Activated CD4-positive, alpha-beta T cell treated with anti-CD3 and anti-CD28 coated beads for 48 hours (primary cell): ENCODE measurements around the gene SLC37A1.

Experiments used
- DNase-seq: peaks from one replicate; pipeline ENCODE4 v3.0.0-alpha.2; 2020

SLC37A1 gene

DNA sequence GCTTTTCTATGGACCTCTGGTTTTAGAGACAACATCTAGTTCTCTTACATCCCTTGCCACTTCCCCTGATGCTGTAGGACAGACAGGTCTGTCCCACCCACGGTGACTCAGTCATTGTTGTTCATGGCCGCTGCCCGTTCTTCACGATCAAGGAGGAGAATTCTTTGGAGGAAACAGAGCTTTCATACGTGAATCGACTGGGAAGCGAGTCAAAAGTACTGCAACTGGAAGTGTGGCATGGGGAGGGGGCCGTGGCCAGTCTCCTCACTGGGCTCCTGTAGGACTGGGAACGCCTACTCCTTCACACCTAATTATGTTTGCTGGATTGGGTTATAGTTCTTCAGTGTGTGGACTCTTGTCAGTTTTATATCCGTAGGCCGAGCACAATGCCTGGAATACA, 4.4 kb upstream of the SLC37A1 start:
- DNase-seq, result no peak

DNA sequence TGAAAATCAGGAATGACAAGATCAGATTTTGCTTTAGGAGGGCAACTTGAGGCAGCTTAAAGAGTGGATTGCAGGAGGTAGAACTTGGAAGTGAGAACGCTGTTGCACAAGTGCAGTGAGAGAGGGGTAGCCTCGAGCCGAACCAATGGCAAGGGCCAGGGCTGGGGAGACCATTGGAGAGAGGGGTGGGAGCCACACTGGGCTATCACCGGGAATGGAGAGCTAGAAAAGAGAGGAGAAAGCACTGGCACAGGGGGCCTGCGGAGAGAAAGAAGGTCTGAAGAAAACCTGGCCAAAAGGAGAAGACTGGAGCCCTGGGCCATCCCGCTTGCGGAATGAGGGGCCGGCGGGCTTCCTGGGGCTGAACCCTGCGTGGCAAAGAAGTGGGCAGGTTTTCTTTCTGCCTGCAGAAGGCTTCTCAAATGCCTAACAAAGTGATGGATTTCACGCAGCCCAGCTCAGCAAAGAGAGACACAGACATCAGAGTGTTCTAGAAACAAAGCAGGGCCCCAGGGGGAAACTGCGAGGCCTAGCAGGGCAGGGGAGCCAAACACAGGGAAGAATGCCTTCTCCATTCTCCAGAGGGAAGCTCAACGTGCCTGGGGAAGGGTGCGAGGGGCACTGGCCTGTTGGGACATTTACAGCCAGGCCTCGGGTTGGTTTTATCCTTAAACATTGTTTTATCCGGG, 1.2 kb upstream of the SLC37A1 start:
- DNase-seq, result no peak

DNA sequence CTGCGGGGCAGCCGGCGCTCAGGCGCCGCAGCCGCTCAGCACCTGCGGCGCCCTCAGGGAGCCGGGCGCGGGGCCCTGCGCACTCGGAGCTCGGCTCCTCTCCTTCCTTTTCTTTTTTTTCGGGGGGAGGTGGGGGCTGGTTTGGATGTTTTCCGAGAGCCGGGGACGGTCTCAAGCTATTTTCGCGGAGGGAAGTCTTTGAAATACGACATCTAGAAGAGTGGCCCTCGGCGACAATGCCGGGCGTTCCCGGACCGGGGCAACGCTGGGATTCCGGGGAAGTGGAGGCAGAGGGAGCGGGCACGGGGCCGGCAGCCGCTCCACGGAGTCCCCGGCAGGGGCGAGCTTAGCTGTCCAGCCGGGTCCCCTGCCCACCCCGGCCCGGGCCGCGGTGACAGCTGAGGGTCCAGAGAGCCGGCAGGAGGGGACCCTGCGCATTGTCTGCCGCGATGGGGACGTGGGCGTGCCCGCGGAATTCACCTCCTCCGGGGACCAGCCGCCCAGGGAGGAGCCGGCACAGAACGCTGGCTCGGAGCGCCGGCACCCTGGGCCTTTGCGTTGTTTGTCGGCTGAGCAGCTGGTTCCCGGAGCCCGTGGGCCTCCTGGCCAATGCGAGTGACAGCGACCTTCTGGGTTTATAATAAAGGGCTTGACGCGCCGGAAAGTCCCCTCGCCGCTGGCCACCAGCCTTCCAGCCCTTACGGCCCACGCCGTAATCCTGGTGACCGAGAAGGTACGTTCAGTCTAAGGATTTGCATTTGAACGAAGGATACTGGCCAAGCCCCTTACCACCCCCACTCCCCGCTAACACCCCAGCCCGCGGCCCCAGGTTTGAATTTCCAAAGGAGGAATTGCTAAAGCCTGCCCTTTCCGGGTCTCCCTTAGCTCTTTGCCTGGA, 582 bp downstream of the SLC37A1 start:
- peak; percentile 74 for DNase-seq

DNA sequence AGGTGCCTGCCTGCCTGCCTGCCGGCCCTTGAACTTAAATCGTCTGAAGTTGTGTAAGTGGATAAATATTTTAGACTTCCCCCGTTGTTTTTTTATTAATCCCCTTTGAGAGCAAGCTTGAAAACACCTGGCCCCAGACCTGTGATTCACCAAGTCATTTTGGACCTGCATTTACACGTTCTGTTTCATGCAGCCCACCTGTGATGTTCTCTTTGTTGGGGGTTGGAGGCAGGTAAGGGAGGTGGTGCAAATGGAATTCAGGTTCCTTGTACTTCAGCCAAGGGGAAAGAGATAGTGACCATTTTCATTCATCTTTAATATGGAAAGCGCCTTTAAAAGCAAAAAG, 1.2 kb downstream of the SLC37A1 start:
- no peak for DNase-seq

DNA sequence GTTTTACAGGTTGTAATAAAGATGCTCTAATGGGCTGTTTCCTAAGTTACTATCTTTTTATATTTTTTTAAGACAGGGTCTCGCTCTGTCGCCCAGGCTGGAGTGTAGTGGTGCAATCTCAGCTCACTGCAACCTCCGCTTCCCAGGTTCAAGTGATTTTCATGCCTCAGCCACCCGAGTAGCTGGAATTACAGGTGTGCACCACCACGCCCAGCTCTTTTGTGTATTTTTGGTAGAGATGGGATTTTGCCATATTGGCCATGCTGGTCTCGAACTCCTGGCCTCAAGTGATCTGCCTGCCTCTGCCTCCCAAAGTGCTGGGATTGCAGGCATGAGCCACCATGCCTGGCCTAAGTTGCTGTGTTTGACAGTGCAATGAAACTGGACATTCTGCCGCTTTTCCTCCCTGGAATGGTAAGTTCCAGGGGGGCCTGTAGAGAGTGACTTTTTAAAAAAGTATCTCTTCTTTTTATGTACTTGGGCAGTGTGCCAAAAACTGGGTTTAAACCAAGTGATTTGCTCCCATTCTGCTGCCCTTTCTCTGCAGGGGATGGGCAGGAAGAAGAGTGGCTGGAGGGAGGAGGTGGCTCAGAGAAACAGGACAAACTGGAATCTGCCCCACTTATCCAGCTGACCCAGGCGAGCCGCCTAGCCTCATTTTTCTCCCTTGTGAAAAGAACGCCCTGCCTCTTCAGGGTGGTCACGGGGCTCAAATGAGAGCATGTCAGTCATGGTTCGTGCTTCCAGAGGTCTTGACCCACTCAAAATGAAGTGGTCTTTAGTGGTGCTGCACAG, 2.3 kb downstream of the SLC37A1 start:
- no peak for DNase-seq

DNA sequence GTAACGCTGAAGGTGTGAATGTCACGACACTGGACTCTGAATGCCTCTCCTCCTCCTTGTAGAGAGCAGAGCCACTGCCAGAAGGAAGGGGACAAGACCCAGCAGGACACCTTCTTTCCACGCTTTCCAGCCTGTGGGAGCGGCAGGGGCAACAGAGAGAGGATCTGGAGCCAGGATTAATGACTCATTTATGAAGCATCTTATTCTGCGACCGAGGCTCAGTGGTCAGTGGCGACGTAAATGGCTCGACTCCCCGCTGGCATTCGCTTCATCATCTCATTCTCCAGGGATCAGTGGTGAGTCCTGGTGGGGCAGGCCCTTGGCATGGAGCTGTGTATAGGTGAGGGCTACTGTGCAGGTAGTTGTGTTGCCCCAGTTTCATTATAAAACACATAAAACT, 4.6 kb downstream of the SLC37A1 start:
- DNase-seq, result no peak

DNA sequence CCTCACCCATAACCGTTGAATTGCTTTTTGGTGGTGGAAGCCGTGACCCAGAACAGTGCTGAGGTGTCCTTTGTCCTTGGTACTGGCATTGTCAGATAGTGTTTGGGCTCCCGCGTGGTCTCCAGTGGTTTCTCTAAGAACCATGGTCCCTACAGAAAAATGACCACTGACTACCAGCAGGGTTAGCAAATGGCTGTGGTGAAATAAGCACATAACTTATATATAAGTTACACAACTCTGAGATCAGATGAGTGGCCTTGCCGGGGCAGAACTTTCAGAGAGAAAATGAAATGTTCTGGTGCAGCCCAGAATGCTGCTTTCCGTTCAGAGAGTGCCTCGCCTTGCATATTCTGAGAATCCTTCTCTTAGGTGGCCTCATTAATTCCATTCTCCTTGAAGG, 5.0 kb downstream of the SLC37A1 start:
- DNase-seq, result no peak

DNA sequence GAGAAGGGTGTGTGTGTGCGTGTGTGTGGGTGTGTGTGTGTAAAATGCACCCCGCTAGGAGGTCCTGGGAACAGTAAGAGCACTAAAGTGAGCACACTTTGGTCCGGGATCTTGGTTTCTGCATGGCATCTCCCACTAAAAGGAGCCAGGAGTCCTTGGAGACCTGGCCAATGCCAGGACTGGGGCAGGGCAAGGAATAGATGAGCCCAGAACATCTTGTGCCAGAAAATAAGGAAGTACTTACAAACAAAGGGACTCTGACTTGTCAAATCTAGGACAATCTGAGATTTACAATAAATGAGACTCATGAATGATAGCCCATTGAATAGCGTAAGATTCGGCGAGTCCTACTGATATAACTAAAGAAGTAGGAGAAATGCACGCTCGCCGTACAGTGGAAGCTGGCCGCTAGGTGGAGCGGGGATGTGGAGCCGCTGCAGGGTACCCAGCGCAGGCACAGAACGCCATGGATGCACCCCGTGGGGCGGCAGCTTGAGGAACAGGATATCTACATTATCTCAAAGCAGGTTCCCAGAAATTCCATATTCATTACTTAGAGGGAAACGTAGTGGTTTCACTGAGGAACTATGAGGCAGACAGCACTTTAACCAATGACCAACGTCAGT, 7.1 kb downstream of the SLC37A1 start:
- DNase-seq, result no peak

DNA sequence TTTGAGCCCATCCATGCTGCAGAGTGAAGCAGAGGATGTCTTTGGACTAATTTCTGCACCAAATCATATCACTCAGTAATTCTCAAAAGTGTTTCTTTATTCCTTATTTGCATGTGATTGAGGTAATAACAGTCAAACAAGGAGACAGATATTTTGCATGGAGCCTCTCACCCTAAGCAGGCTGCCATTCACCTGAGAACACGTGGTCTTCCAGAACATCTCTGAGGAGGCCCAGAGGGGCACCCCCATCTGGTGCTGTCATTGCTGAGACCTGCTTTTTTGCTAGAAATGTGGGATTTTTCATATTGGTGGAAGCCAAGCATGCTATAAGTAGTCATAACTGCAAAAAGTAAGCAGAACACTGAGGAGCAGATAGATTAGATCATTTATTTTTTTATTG, 7.7 kb downstream of the SLC37A1 start:
- DNase-seq, result no peak

DNA sequence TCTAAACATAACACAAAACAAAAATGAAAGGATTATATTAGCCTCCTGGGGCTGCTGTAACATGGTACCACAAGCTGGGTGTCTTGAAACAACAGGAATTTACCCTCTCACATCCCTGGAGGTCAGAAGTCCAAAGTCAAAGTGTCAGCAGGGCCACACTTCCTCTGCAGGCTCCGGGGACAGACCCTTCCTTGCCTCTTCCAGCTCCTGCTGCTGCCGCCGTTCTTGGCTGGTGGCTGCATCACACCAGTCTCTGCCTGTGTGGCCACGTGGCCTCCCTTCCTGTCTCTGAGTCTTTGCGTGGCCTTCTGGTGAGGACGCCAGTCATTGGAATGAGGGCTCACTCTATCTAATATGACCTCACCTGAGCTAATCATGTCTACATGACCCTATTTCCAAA, 8.2 kb downstream of the SLC37A1 start:
- no peak for DNase-seq

DNA sequence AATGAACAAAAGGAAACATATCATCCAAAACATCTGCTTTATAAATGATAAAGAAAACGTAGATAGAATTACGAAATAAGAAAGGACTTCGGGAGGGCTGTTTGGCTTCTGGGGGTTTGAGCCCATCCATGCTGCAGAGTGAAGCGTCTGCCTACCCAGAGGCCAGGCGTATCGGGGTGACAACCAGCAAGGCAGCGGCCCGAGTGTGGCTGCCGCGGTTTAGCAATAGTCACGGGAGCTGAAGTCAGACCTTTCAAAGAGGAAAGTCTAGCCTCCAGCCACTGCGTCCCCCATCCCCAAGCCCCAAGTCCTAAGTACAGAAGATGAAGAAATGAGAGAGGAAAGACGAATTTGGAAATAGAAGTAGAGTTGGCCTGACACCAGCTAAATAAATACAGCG, 8.6 kb downstream of the SLC37A1 start:
- DNase-seq, result no peak

DNA sequence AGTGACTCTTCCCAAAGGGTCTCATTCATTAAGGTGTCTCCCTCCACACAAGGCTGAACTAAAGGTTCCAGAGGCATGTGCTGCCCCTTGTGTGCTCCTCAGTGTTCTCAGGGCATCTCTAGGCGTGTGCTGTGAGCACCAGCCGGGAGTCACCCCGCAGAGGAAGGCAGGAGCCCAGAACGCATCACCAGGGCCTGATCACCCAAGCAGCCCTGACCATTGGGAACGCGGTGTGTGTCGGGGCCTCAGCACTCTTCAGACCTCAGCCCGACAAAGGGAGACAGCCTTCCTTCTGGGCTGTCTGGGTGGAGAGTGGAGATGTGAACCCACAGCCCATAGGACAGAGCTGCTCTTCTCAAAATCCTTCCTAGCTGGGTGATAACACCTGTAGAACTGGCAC, 9.1 kb downstream of the SLC37A1 start:
- DNase-seq, result no peak

DNA sequence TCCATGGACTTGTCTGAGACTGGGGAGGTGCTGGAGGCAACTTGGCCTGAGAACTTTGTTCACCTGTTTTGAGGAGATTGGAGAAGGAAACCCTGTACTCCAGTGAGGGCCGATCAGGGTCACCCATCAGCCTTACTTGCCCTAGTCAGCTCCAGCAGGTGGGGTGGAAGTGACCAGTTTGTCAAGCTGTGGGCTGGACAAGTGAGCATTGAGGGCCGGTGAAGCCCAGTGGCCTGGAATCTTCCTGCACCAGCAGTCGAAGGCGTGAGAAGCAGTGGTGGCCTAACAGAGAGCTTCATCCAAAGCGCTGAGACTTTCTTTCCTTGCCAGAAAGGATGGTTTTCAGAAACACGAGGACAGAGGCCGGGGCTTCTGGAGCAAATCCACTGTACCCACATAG, 9.6 kb downstream of the SLC37A1 start:
- DNase-seq, result no peak

DNA sequence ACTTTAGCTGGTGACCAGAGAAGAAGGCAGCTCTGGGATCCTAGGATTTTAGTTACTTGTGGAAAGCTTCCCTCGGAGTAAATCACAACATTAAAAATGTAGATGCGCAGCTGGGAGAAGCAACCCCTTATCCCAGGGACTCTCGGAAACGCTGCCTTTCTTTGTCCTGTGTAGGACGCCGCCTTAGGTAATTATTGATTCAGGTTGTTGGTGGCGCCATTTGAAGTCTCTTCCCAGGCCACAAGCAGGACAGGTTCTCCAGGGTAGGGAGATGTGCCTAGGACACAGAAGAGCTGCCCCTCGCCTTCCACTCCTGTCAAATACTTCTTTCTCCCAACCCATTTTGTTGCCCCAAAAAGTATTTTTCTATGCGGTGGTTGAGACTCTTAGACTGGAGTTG, 10.3 kb downstream of the SLC37A1 start:
- no peak for DNase-seq

DNA sequence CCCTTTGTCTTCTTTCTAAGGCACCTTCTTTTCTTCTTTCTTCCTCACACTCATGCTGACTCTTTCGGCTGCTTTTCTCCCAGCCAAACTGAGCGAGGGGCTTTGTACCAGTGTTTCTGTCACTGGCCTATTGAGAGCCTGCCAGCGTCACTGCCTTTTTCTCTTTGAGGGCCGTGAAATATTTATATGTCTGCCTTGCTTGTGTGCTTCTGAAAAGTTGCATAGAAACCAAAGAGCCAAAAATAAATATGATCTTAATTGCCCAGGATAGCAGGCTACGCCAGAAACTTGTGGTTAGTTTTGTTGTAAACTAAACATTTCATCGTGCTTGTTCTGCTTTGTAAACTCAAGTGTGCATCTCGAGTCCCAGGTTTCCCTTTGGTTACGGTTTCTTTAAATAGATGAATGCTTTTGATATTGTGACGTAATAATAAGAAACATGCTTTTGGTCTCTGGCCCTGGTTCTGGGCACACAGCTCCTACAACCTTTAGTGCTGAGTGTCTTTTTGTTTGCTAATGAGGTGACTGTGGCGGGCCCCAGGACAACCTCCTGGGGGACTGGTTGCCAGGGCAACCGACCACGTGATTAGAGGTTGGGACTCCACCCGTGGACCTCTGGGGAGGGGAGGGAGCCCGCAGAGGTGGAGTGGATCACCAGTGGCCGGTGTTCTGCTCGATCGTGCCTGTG, 10.8 kb downstream of the SLC37A1 start:
- peak; percentile 27 for DNase-seq

DNA sequence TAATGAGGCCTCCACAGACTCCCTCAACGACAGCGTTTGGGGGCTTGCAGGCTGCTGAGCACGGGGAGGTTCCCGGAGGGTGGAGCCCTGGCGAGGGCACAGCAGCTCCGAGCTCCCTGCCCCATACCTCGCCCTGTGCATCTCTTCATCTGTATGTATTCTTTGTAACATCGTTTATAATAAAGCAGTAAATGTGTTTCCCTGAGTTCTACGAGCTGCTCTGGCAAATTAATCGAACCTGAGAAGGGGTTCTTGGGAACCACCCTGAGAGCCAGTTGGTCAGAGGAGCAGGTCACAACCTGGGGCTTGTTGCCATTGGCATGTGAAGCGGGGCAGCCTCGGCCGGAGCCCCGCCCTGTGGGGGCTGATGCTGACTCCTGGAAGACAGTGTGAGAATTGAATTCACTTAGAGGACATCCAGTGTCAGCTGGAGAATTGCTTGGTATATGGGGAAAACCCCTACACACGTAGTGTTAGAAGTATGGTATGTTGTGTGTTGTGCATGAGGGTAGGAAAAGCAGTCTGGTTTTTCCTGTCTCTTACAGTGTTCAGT, 11.5 kb downstream of the SLC37A1 start:
- DNase-seq, result no peak

DNA sequence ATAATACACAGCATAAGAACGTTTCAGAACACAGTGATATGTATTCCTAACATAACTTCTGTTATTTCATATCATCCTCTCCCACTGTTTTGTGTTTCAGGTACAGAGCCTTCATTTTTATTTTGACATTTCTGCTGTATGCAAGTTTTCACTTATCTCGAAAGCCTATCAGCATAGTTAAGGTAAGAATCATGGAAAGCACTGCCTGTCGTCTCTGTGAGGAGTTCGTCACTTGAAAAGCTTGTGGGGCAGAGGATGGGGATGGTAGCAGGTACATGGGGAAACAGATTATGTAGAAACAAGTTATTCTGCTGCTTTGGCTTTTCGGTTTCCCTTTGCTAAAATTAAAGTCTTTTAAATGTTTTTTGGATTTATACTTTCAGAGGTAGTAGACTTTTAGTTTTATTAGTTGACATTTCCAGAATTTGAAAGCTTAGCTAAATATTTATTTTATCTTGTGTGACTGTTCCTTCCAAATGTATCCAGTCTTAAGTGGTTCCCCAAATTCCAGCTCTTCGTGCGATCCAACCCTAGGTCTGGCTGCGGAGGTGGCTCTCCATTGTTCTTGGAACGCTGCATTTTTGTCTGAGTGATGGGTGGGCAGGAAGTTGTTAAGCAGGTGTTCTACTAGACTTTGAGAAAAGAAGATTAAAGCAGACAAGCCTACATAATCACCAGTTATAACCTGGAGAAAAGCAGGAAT, 12.2 kb downstream of the SLC37A1 start:
- no peak for DNase-seq

DNA sequence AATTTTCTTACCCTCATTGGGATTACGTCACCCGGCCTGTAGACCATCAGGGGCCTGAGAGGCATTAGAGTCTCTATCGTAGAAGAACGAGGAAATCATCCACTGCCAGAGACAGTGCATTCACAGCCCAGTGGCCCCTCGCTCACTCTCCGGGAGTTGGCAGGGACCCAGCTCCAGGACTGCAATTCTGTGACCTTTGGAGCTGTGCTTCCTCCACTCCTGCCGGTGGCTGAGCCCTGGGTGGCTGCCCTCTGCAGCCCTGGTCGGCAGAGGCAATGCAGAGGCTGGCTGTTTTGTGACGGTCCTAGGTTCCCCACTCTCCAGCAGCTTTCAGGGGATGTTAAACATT, 12.7 kb downstream of the SLC37A1 start:
- no peak for DNase-seq

DNA sequence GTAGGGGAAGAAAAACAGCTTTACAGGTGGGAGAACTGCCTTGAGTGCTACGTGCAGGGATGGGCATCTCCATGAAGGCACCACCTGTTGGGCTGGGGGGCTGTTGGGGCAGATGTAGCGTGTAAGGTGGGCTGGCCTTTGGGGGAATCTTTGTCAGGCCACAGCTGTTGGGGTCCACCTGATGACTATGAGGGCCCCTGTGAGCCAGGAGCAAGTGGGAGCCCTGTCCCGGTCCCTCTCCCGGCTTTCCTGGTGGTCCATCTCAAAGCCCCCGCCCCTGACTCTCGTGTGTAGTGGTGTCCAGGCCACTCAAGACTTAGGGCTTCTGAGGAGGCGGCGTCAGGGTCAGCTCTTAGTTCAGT, 13.5 kb downstream of the SLC37A1 start:
- no peak for DNase-seq

DNA sequence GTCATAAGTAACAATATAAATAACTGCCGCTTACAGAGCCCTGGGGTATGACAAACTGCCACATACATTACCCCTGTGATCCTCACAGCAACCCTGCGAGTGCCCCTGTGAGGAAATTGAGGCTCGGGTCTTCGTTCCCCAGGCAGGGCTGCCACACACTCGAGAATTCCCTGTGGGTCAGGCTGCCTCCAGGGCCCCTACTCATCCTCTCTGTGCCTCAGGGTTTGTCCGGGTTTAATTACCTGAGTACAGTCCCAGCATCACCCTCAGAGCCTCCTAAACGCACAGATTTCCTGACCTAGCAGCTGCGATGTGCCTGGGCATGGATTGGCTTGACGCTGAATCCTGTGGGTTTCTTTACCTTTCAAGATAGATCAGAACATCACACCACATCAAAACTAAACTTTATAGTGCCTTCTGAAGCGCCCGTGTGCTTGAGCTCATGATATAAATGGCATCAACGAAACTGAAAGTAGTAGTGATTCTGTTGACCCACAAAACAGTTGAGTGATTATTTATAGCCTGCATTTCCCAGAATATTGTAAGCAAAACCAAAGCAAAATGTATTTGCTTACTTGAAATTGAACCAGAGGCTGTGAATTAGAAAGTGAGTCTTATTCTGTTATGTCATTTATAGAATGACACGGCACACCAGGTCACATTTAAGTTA, 14.0 kb downstream of the SLC37A1 start:
- peak; percentile 63 for DNase-seq

DNA sequence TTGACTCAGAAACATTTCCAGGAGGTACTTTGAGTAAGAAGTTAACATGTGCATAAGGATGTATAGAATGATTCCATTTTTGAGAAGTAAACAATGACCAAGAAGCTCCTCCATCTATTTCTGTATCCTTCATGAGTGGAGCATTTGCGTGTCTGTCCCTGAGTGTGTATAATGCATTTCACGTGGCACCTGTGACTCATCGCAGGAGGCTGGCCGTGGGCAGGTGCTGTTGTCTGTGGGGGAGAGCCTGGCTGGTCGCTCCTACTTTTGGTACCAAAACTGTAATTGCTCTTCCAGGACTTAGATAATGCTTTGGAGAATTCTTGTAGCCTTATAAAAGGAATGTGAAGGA, 16.5 kb downstream of the SLC37A1 start:
- peak; percentile 26 for DNase-seq
